GM18502 (cell line): Measurements from ENCODE around the gene CCNA2.

ENCODE experiments used
- ATAC-seq: cut with Tn5 transposase; IDR thresholded peaks from one replicate; pipeline ENCODE4 v1.9.1; 2021; ENCODE audit warnings: mild to moderate bottlenecking; ENCODE audit not compliant: unreplicated experiment, poor library complexity

The CCNA2 gene

GRCh38 chr4:121778991-121779628 is 44.6 kb downstream of the CCNA2 start:
- no peak for ATAC-seq

- ATAC-seq, result peak; percentile 86
These were observed 46.1 kb downstream of the CCNA2 start for GRCh38 chr4:121777625-121778024.

- no peak for ATAC-seq
These were observed 46.9 kb downstream of the CCNA2 start for GRCh38 chr4:121776610-121777401.

GRCh38 chr4:121773883-121774282 is 49.8 kb downstream of the CCNA2 start:
- ATAC-seq, result no peak

- no peak for ATAC-seq
These were observed 51.8 kb downstream of the CCNA2 start for GRCh38 chr4:121771869-121772268.

GRCh38 chr4:121769341-121769740 is 54.3 kb downstream of the CCNA2 start:
- ATAC-seq, result no peak

- no peak for ATAC-seq
These were observed 56.5 kb downstream of the CCNA2 start for GRCh38 chr4:121767166-121767565.
